A673 (cell line): Measurements from ENCODE around the gene BUD23. TPM values are rescaled to one million over a fixed set of nuclear protein-coding genes. Genes with fewer than 3 reads are reported as not detected.
"Not testable (repeated sequence)": the region's sequence is repeated elsewhere in the genome, so short reads cannot be mapped to it uniquely, and the experiment has no call there.

Experiments
- BruUV-seq: library from RNA; stranded (reverse); fragments of 400-500 nt; replicated peaks from 2 replicates; lab custom pipeline; 2021; lab: Mats Ljungman, UMichigan
- CTCF ChIA-PET: fragments of 300-600 bp; sonication (Branson Sonifier 250); formaldehyde crosslinking; loops from one replicate; lab custom pipeline; 2022; ENCODE audit warnings: antibody characterized with exemption; lab: Charles Lee
- POLR2A ChIA-PET: fragments of 300-600 bp; sonication (Branson Sonifier 250); formaldehyde crosslinking; loops from one replicate; lab custom pipeline; 2022; ENCODE audit warnings: antibody characterized with exemption; ENCODE audit not compliant: low non-redundant PET; lab: Charles Lee
- DNase-seq: peaks from one replicate; pipeline ENCODE4 v3.0.0-alpha.2; 2015; ENCODE audit warnings: low spot score
- H3K27ac ChIP-seq: fragments of 200-600 bp; sonication (generic); 2 replicates; pipeline ENCODE4 v1.5.1; 2016; ENCODE audit warnings: mixed run types, low read depth, mild to moderate bottlenecking, mixed read lengths, antibody characterized with exemption, low read length; ENCODE audit not compliant: poor library complexity, severe bottlenecking
- H3K27me3 ChIP-seq: fragments of 200-600 bp; sonication (generic); replicated peaks from 2 replicates; pipeline ENCODE4 v1.6.1; 2017; ENCODE audit warnings: mixed run types, low read depth, mild to moderate bottlenecking, mixed read lengths, antibody characterized with exemption, low read length; ENCODE audit not compliant: insufficient read depth, poor library complexity
- H3K36me3 ChIP-seq: fragments of 200-600 bp; sonication (generic); 2 replicates; pipeline ENCODE4 v1.6.1; 2016; ENCODE audit warnings: mixed run types, mild to moderate bottlenecking, mixed read lengths, antibody characterized with exemption, low read length; ENCODE audit not compliant: insufficient read depth, poor library complexity, severe bottlenecking
- H3K4me1 ChIP-seq: fragments of 200-600 bp; sonication (generic); 2 replicates; pipeline ENCODE4 v1.6.1; 2017; ENCODE audit warnings: mixed run types, mild to moderate bottlenecking, mixed read lengths, antibody characterized with exemption, low read length; ENCODE audit not compliant: insufficient read depth, poor library complexity, severe bottlenecking
- H3K4me3 ChIP-seq: fragments of 200-600 bp; sonication (generic); 2 replicates; pipeline ENCODE4 v1.5.1; 2016; ENCODE audit warnings: low read depth, mixed run types, mild to moderate bottlenecking, mixed read lengths, low read length; ENCODE audit not compliant: poor library complexity, severe bottlenecking
- H3K9me3 ChIP-seq: fragments of 200-600 bp; sonication (generic); 2 replicates; pipeline ENCODE4 v1.6.1; 2016; ENCODE audit warnings: mixed run types, low read depth, mild to moderate bottlenecking, mixed read lengths, antibody characterized with exemption, low read length; ENCODE audit not compliant: poor library complexity, severe bottlenecking
- EZH2 ChIP-seq: fragments of 200-600 bp; sonication (generic); IDR thresholded peaks from 2 replicates; pipeline ENCODE4 v1.6.1; 2017; ENCODE audit warnings: borderline replicate concordance, low read depth, mild to moderate bottlenecking, mixed read lengths, antibody characterized with exemption, low read length; ENCODE audit not compliant: poor library complexity, severe bottlenecking
- intact Hi-C: fragments of 100-400 bp; cut with micrococcal nuclease; formaldehyde crosslinking; loops from one replicate; pipeline ENCODE4 v1.10.0; 2022; ENCODE audit not compliant: unreplicated experiment
- total RNA-seq: library from RNA; stranded (reverse); gene quantifications from 2 replicates; pipeline ENCODE4 v1.2.3, GENCODE V29; 2021
- TF ChIP-seq, protein P1 (sequence below): fragments of 300-800, 200-600 bp; sonication (generic); conservative IDR thresholded peaks from 2 replicates; pipeline ENCODE4 v1.5.1; 2017; ENCODE audit warnings: low read depth, mild to moderate bottlenecking, antibody characterized with exemption, low read length, moderate library complexity, mixed read lengths

BUD23 gene
- total RNA-seq, 1 experiment from 2014 or later, result 133 TPM

DNA sequence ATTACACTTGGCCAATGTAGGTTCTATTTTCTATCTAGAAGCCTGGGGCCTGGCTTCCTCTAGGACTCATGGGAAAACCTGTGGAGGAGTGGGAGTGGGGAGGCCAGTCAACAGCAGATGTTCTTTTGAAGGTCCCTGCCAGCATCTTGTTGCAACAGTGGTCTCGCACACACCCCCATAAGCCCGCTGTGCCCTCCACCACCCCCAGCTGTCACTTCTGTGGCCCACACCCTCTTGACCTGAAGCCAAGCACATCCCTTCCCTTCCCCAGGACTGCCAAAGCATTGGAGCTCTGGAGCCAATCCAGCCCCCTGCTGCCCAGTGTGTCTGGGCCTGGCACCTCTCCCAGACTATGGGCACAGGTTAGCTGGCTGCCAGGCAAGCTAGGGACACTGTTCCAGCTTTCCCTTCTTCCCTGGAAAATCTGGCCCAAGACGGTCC is 38.0 kb downstream of the BUD23 start:
- no peak for DNase-seq
- no peak overlapping the region for H3K4me3 ChIP-seq
- ChIA-PET POLR2A (no interaction called here), CTCF (no interaction called here)
- H3K27ac ChIP-seq, result no peak overlapping the region
- TF ChIP-seq, protein P1, sequence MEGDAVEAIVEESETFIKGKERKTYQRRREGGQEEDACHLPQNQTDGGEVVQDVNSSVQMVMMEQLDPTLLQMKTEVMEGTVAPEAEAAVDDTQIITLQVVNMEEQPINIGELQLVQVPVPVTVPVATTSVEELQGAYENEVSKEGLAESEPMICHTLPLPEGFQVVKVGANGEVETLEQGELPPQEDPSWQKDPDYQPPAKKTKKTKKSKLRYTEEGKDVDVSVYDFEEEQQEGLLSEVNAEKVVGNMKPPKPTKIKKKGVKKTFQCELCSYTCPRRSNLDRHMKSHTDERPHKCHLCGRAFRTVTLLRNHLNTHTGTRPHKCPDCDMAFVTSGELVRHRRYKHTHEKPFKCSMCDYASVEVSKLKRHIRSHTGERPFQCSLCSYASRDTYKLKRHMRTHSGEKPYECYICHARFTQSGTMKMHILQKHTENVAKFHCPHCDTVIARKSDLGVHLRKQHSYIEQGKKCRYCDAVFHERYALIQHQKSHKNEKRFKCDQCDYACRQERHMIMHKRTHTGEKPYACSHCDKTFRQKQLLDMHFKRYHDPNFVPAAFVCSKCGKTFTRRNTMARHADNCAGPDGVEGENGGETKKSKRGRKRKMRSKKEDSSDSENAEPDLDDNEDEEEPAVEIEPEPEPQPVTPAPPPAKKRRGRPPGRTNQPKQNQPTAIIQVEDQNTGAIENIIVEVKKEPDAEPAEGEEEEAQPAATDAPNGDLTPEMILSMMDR, result no peak
- no peak for TF ChIP-seq EZH2
- no peaks in the 10 kb centered on the region for H3K9me3 ChIP-seq
- intact Hi-C loops, result no loop called here
- peaks cover 27% of the 10 kb centered on the region for H3K4me1 ChIP-seq
- no TSS peak for BruUV-seq
- no peaks in the 10 kb centered on the region for H3K27me3 ChIP-seq
- no peaks in the 10 kb centered on the region for H3K36me3 ChIP-seq

DNA sequence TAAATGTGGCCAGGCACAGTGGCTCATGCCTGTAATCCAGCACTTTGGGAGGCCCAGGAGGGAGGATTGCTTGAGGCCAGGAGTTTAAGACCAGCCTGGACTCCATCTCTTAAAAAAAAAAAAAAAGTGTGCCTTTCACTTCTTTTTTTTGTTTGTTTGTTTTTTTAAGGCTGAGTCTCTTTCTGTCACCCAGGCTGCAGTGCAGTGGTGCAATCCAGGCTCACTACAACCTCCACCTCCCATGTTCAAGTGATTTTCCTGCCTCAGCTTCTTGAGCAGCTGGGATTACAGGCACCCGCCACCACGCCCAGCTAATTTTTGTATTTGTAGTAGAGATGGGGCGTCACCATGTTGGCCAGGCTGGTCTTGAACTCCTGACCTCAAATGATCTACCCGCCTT is 38.8 kb downstream of the BUD23 start:
- H3K4me3 ChIP-seq, CTCF ChIA-PET, H3K36me3 ChIP-seq, DNase-seq, H3K27ac ChIP-seq, POLR2A ChIA-PET, intact Hi-C loops, H3K27me3 ChIP-seq, H3K9me3 ChIP-seq, BruUV-seq: not testable (repeated sequence)
- H3K4me1 ChIP-seq, result peaks cover 19% of the 10 kb centered on the region

- DNase-seq, result no peak
- Histone ChIP-seq H3K4me1 (peaks cover 13% of the 10 kb centered on the region), H3K27me3 (no peaks in the 10 kb centered on the region), H3K36me3 (no peaks in the 10 kb centered on the region), H3K9me3 (no peaks in the 10 kb centered on the region), H3K4me3 (no peak overlapping the region), H3K27ac (no peak overlapping the region)
- ChIA-PET POLR2A (no interaction called here), CTCF (no interaction called here)
- TF ChIP-seq, protein P1, result no peak
- TF ChIP-seq EZH2, result no peak
- no TSS peak for BruUV-seq
- intact Hi-C loops, result no loop called here
Measured at GRCh38 chr7:73722785-73723184, 39.4 kb downstream of the BUD23 start.

DNA sequence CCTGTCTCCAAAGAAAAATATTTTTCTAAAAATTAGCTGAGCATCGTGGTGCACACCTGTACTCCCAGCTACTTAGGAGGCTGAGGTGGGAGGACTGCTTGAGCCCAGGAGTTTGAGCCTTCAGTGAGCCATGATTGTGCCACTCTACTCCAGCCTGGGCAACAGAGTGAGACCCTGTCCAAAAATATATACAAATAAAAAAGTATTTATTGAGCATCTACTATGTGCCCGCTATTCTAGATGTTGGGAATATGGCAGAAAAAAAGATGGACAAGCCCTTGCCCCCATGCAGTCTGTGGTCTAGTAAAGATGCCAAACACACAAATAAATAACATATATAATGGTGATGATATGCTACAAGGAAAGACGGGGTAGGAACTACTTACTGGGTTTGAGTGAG is 40.4 kb downstream of the BUD23 start:
- no peaks in the 10 kb centered on the region for H3K36me3 ChIP-seq

More for the DNA sequence above, 40.4 kb downstream of the BUD23 start:
- no peaks in the 10 kb centered on the region for H3K27me3 ChIP-seq
- no peak overlapping the region for H3K4me3 ChIP-seq
- DNase-seq, result no peak
- H3K9me3 ChIP-seq, result no peaks in the 10 kb centered on the region
- CTCF ChIA-PET, result no interaction called here
- intact Hi-C loops, result no loop called here
- POLR2A ChIA-PET, result interaction anchor here (0.7 kb wide), 1 partner anchor 167 kb away, joined by 14 read pairs; no protein-coding TSS in a partner anchor
- peaks cover 13% of the 10 kb centered on the region for H3K4me1 ChIP-seq
- H3K27ac ChIP-seq, result no peak overlapping the region
- no TSS peak for BruUV-seq
- no peak for TF ChIP-seq EZH2
- TF ChIP-seq, protein P1, result no peak
